ENCODE measurements around the gene ZNF444. TPM values are rescaled to one million over a fixed set of nuclear protein-coding genes. Genes with fewer than 3 reads are reported as not detected.

The ZNF444 gene
- total and polyA plus RNA-seq, 4 donors = 27.8 to 55.5 (median 41.6) TPM

- H3K4me1 ChIP-seq (ENCODE audit: control insufficient read depth in 5 of 5, insufficient read depth in 5 of 5, low read length in 5 of 5) = peaks cover 0 to 23% (median 12%) of the 10 kb centered on the region in 5 donors
- DNase-seq (peak in 2 of 3 donors; percentile 26 to 58), ATAC-seq (ENCODE audit: insufficient read depth, low FRiP score) (no peak)
- H3K9me3 ChIP-seq (ENCODE audit: control insufficient read depth in 4 of 4, insufficient read depth in 3 of 4, low read length in 3 of 4) = no peaks in the 10 kb centered on the region
- H3K27ac ChIP-seq (ENCODE audit: low read depth in 1 of 2, low read length in 1 of 2) = peak overlapping the region in 1 of 2 donors; percentile 80
- H3K4me3 ChIP-seq = no peak overlapping the region
- TF ChIP-seq, protein P1, sequence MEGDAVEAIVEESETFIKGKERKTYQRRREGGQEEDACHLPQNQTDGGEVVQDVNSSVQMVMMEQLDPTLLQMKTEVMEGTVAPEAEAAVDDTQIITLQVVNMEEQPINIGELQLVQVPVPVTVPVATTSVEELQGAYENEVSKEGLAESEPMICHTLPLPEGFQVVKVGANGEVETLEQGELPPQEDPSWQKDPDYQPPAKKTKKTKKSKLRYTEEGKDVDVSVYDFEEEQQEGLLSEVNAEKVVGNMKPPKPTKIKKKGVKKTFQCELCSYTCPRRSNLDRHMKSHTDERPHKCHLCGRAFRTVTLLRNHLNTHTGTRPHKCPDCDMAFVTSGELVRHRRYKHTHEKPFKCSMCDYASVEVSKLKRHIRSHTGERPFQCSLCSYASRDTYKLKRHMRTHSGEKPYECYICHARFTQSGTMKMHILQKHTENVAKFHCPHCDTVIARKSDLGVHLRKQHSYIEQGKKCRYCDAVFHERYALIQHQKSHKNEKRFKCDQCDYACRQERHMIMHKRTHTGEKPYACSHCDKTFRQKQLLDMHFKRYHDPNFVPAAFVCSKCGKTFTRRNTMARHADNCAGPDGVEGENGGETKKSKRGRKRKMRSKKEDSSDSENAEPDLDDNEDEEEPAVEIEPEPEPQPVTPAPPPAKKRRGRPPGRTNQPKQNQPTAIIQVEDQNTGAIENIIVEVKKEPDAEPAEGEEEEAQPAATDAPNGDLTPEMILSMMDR (IDR thresholded peaks at IDR 0.05; ENCODE audit: control extremely low read depth, extremely low read depth) = no peak
- WGBS, 2 donors = 48 to 52% methylated on average over 6 of the region's 6 CpGs
- no peak overlapping the region for H3K9ac ChIP-seq (ENCODE audit: insufficient read depth in 1 of 2, low read length in 2 of 2)
- H3K27me3 ChIP-seq (ENCODE audit: control insufficient read depth in 3 of 3, insufficient read depth in 3 of 3, low read length in 2 of 3) = no peaks in the 10 kb centered on the region
- H3K36me3 ChIP-seq (ENCODE audit: control insufficient read depth in 4 of 4, insufficient read depth in 4 of 4, low read length in 4 of 4) = no peaks in the 10 kb centered on the region
These were observed 3.7 kb upstream of the ZNF444 start for GRCh38 chr19:56137405-56137804.

GRCh38 chr19:56138069-56138468, 3.0 kb upstream of the ZNF444 start:
- H3K9me3 ChIP-seq (ENCODE audit: control insufficient read depth in 4 of 4, insufficient read depth in 3 of 4, low read length in 3 of 4) = no peaks in the 10 kb centered on the region
- no peak overlapping the region for H3K4me3 ChIP-seq
- H3K36me3 ChIP-seq (ENCODE audit: control insufficient read depth in 4 of 4, insufficient read depth in 4 of 4, low read length in 4 of 4) = no peaks in the 10 kb centered on the region
- ATAC-seq (ENCODE audit: insufficient read depth, low FRiP score) (no peak), DNase-seq (no peak)
- H3K9ac ChIP-seq (ENCODE audit: insufficient read depth in 1 of 2, low read length in 2 of 2) = no peak overlapping the region
- H3K27ac ChIP-seq (ENCODE audit: low read depth in 1 of 2, low read length in 1 of 2) = peak overlapping the region in 1 of 2 donors; percentile 80
- TF ChIP-seq, protein P1 (IDR thresholded peaks at IDR 0.05; ENCODE audit: control extremely low read depth, extremely low read depth) = no peak
- H3K4me1 ChIP-seq (ENCODE audit: control insufficient read depth in 5 of 5, insufficient read depth in 5 of 5, low read length in 5 of 5) = peaks cover 0 to 20% (median 13%) of the 10 kb centered on the region in 5 donors
- no peaks in the 10 kb centered on the region for H3K27me3 ChIP-seq (ENCODE audit: control insufficient read depth in 3 of 3, insufficient read depth in 3 of 3, low read length in 2 of 3)
- WGBS, 2 donors = 41 to 48% methylated on average over 3 of the region's 3 CpGs

DNA sequence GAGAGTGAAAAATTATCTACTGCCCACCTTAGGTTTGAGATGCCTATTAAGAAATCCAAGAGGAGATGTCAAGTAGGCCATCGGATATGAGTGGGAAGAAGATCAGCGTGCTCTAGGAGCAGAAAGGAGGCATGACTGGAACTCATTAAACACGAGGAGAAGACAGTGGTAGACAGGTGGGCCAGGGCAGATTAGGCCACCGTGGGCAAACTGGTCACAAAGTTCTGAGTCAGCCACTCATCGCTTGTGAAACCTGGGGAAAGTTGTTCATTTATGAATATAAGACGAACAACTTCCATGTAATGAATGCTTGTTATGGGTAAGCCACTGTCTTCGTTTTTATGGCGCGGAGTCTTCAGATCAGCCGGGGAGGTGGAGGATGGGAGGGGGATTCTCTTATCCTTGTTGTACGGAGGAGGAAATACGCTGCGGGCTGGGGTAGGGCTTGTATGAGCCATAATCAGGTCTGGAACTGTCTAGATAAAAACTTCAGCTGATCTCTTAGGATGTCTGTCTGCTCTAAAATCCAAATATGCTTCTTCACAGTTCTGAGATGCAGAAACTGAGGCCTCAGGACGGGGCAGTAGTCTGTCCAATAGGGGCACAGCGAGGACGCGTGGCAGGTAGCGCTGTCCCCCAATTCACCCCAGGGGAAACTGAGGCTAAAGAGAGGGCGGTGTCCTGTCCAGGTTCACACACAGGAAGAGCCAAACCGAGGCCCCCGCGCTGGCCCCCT, 1.1 kb upstream of the ZNF444 start:
- Histone ChIP-seq H3K4me1 (ENCODE audit: control insufficient read depth in 5 of 5, insufficient read depth in 5 of 5, low read length in 5 of 5) (peaks cover 0 to 20% (median 18%) of the 10 kb centered on the region in 5 donors), H3K4me3 (peak overlapping the region; percentile 53), H3K36me3 (ENCODE audit: control insufficient read depth in 4 of 4, insufficient read depth in 4 of 4, low read length in 4 of 4) (no peaks in the 10 kb centered on the region), H3K9ac (ENCODE audit: insufficient read depth in 1 of 2, low read length in 2 of 2) (peak overlapping the region; percentile 17 to 75), H3K27me3 (ENCODE audit: control insufficient read depth in 3 of 3, insufficient read depth in 3 of 3, low read length in 2 of 3) (no peaks in the 10 kb centered on the region), H3K27ac (ENCODE audit: low read depth in 1 of 2, low read length in 1 of 2) (peak overlapping the region; percentile 81 to 98), H3K9me3 (ENCODE audit: control insufficient read depth in 4 of 4, insufficient read depth in 3 of 4, low read length in 3 of 4) (no peaks in the 10 kb centered on the region)
- no peak for ATAC-seq (ENCODE audit: insufficient read depth, low FRiP score)
- WGBS, 2 donors = 25 to 31% methylated on average over 22 of the region's 22 CpGs
- TF ChIP-seq, protein P1 (IDR thresholded peaks at IDR 0.05; ENCODE audit: control extremely low read depth, extremely low read depth) = no peak
- peak in 1 of 3 donors; percentile 41 for DNase-seq
